T-cell (primary cell): ENCODE results near the gene LGALSL. TPM values are rescaled to one million over a fixed set of nuclear protein-coding genes. Genes with fewer than 3 reads are reported as not detected.

Source experiments
- ATAC-seq, 4 experiments: fragments of 200-7000 bp in 3 of 4; fragments of 150-1000 bp in 1 of 4; cut with Tn5 transposase; replicated peaks in 1 of 4; 1 replicate in 3 of 4; 2 replicates in 1 of 4; pipeline ENCODE4 v1.10.0; 2021; ENCODE audit warnings: moderate library complexity in 3 of 4, mild to moderate bottlenecking in 2 of 4, moderate number of reproducible peaks in 1 of 4
- CTCF ChIA-PET, 2 donors: fragments of 300-600 bp; sonication (Branson Sonifier 250); formaldehyde crosslinking; loops; one replicate each; lab custom pipeline; 2022; ENCODE audit warnings: antibody characterized with exemption in 2 of 2; lab: Charles Lee
- POLR2A ChIA-PET, 2 donors: fragments of 300-600 bp; sonication (Branson Sonifier 250); formaldehyde crosslinking; loops; one replicate each; lab custom pipeline; 2022; ENCODE audit warnings: antibody characterized with exemption in 2 of 2; lab: Charles Lee
- DNase-seq, 35 experiments: peaks; one replicate each; pipeline versions ENCODE4 v3.0.0 to v3.0.0-alpha.2; 2013 to 2023
- H3K27ac ChIP-seq: one replicate; pipeline ENCODE4 v1.5.1; 2013; ENCODE audit warnings: low read length
- H3K27me3 ChIP-seq, 2 experiments: replicated peaks in 1 of 2; 1 replicate in 1 of 2; 2 replicates in 1 of 2; pipeline versions ENCODE4 v1.6.1 to v1.7.0; 2013; ENCODE audit warnings: low read length in 1 of 2, mixed read lengths in 1 of 2; ENCODE audit not compliant: control insufficient read depth in 2 of 2, insufficient read depth in 2 of 2; ENCODE audit errors: extremely low read depth in 1 of 2
- H3K36me3 ChIP-seq, 2 donors: 1 replicate in 1 of 2; 2 replicates in 1 of 2; pipeline versions ENCODE4 v1.6.1 to v1.7.0; 2013; ENCODE audit warnings: low read length in 1 of 2; ENCODE audit not compliant: control insufficient read depth in 2 of 2, insufficient read depth in 1 of 2; ENCODE audit errors: extremely low read depth in 1 of 2
- H3K4me1 ChIP-seq, 2 experiments: 1 replicate in 1 of 2; 2 replicates in 1 of 2; pipeline versions ENCODE4 v1.6.1 to v1.7.0; 2013; ENCODE audit warnings: low read length in 2 of 2, mixed read lengths in 1 of 2; ENCODE audit not compliant: insufficient read depth in 2 of 2, control insufficient read depth in 1 of 2; ENCODE audit errors: extremely low read depth in 1 of 2
- H3K4me3 ChIP-seq, 2 donors: 1 replicate in 1 of 2; 2 replicates in 1 of 2; pipeline versions ENCODE4 v1.5.1 to v1.7.0; 2013; ENCODE audit warnings: mild to moderate bottlenecking in 2 of 2, low read length in 1 of 2, moderate library complexity in 1 of 2; ENCODE audit not compliant: control insufficient read depth in 1 of 2; ENCODE audit errors: extremely low read depth in 1 of 2
- H3K9me3 ChIP-seq: 2 replicates; pipeline ENCODE4 v1.7.0; 2013
- H3K27ac Mint-ChIP-seq, 2 donors: one replicate each; pipeline ENCODE4 v1.8.0; 2020 to 2021; ENCODE audit warnings: mild to moderate bottlenecking in 2 of 2, mixed read lengths in 2 of 2
- H3K27me3 Mint-ChIP-seq, 2 donors: one replicate each; pipeline ENCODE4 v1.8.0; 2021 to 2022; ENCODE audit warnings: mixed read lengths in 2 of 2
- H3K36me3 Mint-ChIP-seq: one replicate; pipeline ENCODE4 v1.8.0; 2021; ENCODE audit warnings: mixed read lengths
- H3K4me1 Mint-ChIP-seq, 3 donors: one replicate each; pipeline ENCODE4 v1.8.0; 2020 to 2022; ENCODE audit warnings: mixed read lengths in 3 of 3, mild to moderate bottlenecking in 1 of 3
- H3K4me3 Mint-ChIP-seq, 3 donors: one replicate each; pipeline ENCODE4 v1.8.0; 2020 to 2022; ENCODE audit warnings: mild to moderate bottlenecking in 3 of 3, mixed read lengths in 3 of 3, moderate library complexity in 3 of 3
- H3K9me3 Mint-ChIP-seq, 3 donors: one replicate each; pipeline ENCODE4 v1.8.0; 2020 to 2022; ENCODE audit warnings: mixed read lengths in 3 of 3
- WGBS: methylation state at CpG from one replicate; pipeline ENCODE4 v1.1.5; 2013; ENCODE audit warnings: missing lambda C conversion rate; ENCODE audit not compliant: insufficient coverage; 5-methylcytosine and 5-hydroxymethylcytosine counted together
- total RNA-seq, 35 experiments: library from RNA in 6 of 35; stranded (reverse) in 6 of 35; fragments of 120-200 nt in 1 of 35; gene quantifications; one replicate each; pipeline versions ENCODE4 v1.2.1 to v1.2.4 and lab custom pipeline; 2013 to 2026

LGALSL gene
- total RNA-seq, 5 donors from 2014 or later (not counting 1 experiment from before 2014, with no cell fraction given), result 0.21 to 1.0 (median 0.57) TPM

DNA sequence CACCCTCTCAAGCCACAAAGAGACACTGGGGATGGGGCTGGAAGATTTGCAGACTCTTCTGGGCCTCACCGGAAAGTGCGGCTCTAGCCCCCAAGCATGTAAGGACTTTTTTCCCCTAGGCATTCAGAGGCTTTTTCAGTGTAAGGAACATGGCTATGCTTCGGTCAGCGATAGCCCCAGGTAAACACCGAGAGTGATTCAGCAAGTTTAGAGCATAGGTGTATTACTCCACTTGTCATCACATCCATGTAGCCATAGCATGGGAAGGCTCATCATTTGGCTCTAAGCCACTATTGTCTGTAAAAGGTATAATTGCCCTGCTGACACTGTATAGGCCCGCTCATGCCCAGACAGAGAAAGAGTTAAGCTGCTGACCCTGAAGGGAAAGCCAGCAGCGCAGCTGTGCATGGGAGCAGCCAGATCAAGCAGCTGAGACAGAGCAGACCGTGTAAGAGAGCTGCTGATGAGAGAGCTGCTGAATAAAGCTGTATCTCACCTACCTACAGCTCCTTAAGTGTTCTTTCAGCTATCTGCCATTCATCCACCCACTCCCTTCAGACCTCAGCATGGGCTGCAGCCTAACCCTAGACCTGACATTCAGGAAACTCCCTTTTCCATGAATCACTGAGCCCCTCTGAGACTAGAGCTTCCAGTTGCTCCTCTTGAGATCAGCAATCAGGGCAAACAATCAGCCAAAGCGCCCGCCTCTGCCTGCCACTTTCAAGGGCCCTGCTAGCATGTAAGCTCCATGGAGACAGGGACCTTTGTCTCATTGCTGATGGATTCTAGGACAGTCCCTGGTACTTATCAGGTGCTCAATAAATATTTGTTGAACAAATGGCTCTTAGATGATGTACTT is 25.5 kb downstream of the LGALSL start:
- ATAC-seq (no peak), DNase-seq (no peak)
- no peaks in the 10 kb centered on the region for H3K9me3 ChIP-seq
- Mint-ChIP-seq H3K4me1 (peaks cover 2 to 13% (median 4%) of the 10 kb centered on the region in 3 donors), H3K9me3 (no peaks in the 10 kb centered on the region), H3K4me3 (no peak overlapping the region), H3K27ac (no peak overlapping the region), H3K27me3 (no peaks in the 10 kb centered on the region), H3K36me3 (no peaks in the 10 kb centered on the region)
- WGBS, result 100% methylated on average over 5 of the region's 10 CpGs
- no peaks in the 10 kb centered on the region for H3K36me3 ChIP-seq
- no peaks in the 10 kb centered on the region for H3K27me3 ChIP-seq
- H3K4me3 ChIP-seq, result no peak overlapping the region
- CTCF ChIA-PET, result interaction anchor here (0.8 to 1.2 kb wide), 5 partner anchors 9 to 152 kb away, joined by 3 to 6 read pairs (median 4); no protein-coding TSS in a partner anchor
- POLR2A ChIA-PET, result interaction anchor here in 1 of 2 donors (0.6 kb wide), 1 partner anchor 323 kb away, joined by 3 read pairs; no protein-coding TSS in a partner anchor
- H3K4me1 ChIP-seq, result peaks cover 0 to 5% of the 10 kb centered on the region in 2 experiments
- no peak overlapping the region for H3K27ac ChIP-seq

DNA sequence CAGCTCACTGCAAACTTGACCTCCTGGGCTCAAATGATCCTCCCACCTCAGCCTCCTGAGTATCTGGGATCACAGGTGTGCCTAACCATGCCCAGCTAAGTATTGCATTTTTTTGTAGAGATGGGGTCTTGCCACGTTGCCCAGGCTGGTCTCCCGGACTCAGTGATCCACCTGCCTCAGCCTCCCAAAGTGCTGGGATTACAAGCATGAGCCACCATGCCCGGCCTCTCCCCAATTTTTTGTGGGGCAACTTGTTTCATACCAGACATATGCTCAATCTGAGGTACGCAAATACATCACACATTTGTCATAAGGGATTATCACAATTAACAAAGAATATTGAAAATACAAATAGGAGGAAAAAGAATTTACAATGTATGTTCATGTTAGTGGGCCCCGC is 27.7 kb downstream of the LGALSL start:
- Mint-ChIP-seq H3K27ac (no peak overlapping the region), H3K4me3 (no peak overlapping the region), H3K9me3 (no peaks in the 10 kb centered on the region), H3K36me3 (no peaks in the 10 kb centered on the region), H3K4me1 (peaks cover 2 to 11% (median 4%) of the 10 kb centered on the region in 3 donors), H3K27me3 (peaks cover under 1 to 1% of the 10 kb centered on the region in 2 donors)
- H3K27ac ChIP-seq, result no peak overlapping the region
- H3K36me3 ChIP-seq, result no peaks in the 10 kb centered on the region
- no peaks in the 10 kb centered on the region for H3K27me3 ChIP-seq
- H3K9me3 ChIP-seq, result no peaks in the 10 kb centered on the region
- ATAC-seq (no peak), DNase-seq (no peak)
- WGBS, result 51% methylated on average over 4 of the region's 5 CpGs
- CTCF ChIA-PET, result interaction anchor here (0.7 to 0.8 kb wide), 3 partner anchors 28 to 628 kb away, joined by 3 read pairs; no protein-coding TSS in a partner anchor
- H3K4me3 ChIP-seq, result no peak overlapping the region
- H3K4me1 ChIP-seq, result peaks cover 0 to 5% of the 10 kb centered on the region in 2 experiments
- POLR2A ChIA-PET, result interaction anchor here (0.6 kb wide), 2 partner anchors 80 to 143 kb away, joined by 3 to 4 read pairs; no protein-coding TSS in a partner anchor

- POLR2A ChIA-PET, result interaction anchor here in 1 of 2 donors (0.6 kb wide), 1 partner anchor 79 kb away, joined by 3 read pairs; no protein-coding TSS in a partner anchor
- Mint-ChIP-seq H3K4me3 (no peak overlapping the region), H3K9me3 (no peaks in the 10 kb centered on the region), H3K4me1 (peaks cover 2 to 11% (median 4%) of the 10 kb centered on the region in 3 donors), H3K27ac (no peak overlapping the region), H3K36me3 (no peaks in the 10 kb centered on the region), H3K27me3 (peaks cover 1 to 5% of the 10 kb centered on the region in 2 donors)
- Histone ChIP-seq H3K9me3 (no peaks in the 10 kb centered on the region), H3K4me3 (no peak overlapping the region), H3K36me3 (no peaks in the 10 kb centered on the region), H3K27me3 (peaks cover 0 to under 1% of the 10 kb centered on the region in 2 experiments), H3K27ac (no peak overlapping the region), H3K4me1 (peaks cover 0 to 5% of the 10 kb centered on the region in 2 experiments)
- CTCF ChIA-PET, result interaction anchor here (0.6 to 0.8 kb wide), 3 partner anchors 29 to 629 kb away, joined by 3 read pairs; no protein-coding TSS in a partner anchor
- DNase-seq (no peak), ATAC-seq (no peak)
- 60% methylated on average over 1 of the region's 1 CpG for WGBS
Measured at GRCh38 chr2:64482243-64482642, 28.3 kb downstream of the LGALSL start.

- WGBS, result 66% methylated on average over 3 of the region's 5 CpGs
- CTCF ChIA-PET, result interaction anchor here in 1 of 2 donors (0.9 kb wide), 1 partner anchor 433 kb away, joined by 3 read pairs; no protein-coding TSS in a partner anchor
- no peaks in the 10 kb centered on the region for H3K36me3 Mint-ChIP-seq
Measured at GRCh38 chr2:64482765-64483504, 29.0 kb downstream of the LGALSL start.

GRCh38 chr2:64485331-64485730 is 31.4 kb downstream of the LGALSL start:
- H3K4me1 Mint-ChIP-seq, result peaks cover 9 to 15% (median 13%) of the 10 kb centered on the region in 3 donors
- peaks cover 1 to 5% of the 10 kb centered on the region in 2 donors for H3K27me3 Mint-ChIP-seq
- ATAC-seq (no peak), DNase-seq (no peak)
- H3K4me3 Mint-ChIP-seq, result no peak overlapping the region
- Histone ChIP-seq H3K36me3 (no peaks in the 10 kb centered on the region), H3K4me1 (peaks cover 4 to 15% of the 10 kb centered on the region in 2 experiments), H3K27ac (no peak overlapping the region), H3K4me3 (no peak overlapping the region), H3K27me3 (peaks cover 0 to 10% of the 10 kb centered on the region in 2 experiments), H3K9me3 (no peaks in the 10 kb centered on the region)
- no peaks in the 10 kb centered on the region for H3K9me3 Mint-ChIP-seq
- ChIA-PET POLR2A (interaction anchor here in 1 of 2 donors (0.6 kb wide), 1 partner anchor 299 kb away, joined by 3 read pairs; no protein-coding TSS in a partner anchor), CTCF (interaction anchor here (0.5 to 5.7 kb wide), 7 partner anchors 8 to 436 kb away, joined by 3 to 62 read pairs (median 5); no protein-coding TSS in a partner anchor)
- no peaks in the 10 kb centered on the region for H3K36me3 Mint-ChIP-seq
- no CpG with 5 or more reads among the region's 4 CpGs for WGBS
- H3K27ac Mint-ChIP-seq, result no peak overlapping the region

More at GRCh38 chr2:64482765-64483504, 29.0 kb downstream of the LGALSL start:
- ATAC-seq, result no peak
- H3K4me3 ChIP-seq, result no peak overlapping the region
- H3K9me3 Mint-ChIP-seq, result no peaks in the 10 kb centered on the region
- H3K9me3 ChIP-seq, result no peaks in the 10 kb centered on the region
- no peaks in the 10 kb centered on the region for H3K36me3 ChIP-seq
- no peak for DNase-seq
- no peak overlapping the region for H3K27ac ChIP-seq
- H3K27me3 Mint-ChIP-seq, result peaks cover 1 to 5% of the 10 kb centered on the region in 2 donors
- H3K4me3 Mint-ChIP-seq, result no peak overlapping the region
- H3K4me1 ChIP-seq, result peaks cover 0 to 5% of the 10 kb centered on the region in 2 experiments
- H3K27me3 ChIP-seq, result peaks cover 0 to 6% of the 10 kb centered on the region in 2 experiments
- H3K27ac Mint-ChIP-seq, result no peak overlapping the region
- peaks cover 2 to 11% (median 4%) of the 10 kb centered on the region in 3 donors for H3K4me1 Mint-ChIP-seq
- POLR2A ChIA-PET, result no interaction called here
